Keratinocyte (primary cell): ENCODE results near the gene GRAMD2B. TPM values are rescaled to one million over a fixed set of nuclear protein-coding genes. Genes with fewer than 3 reads are reported as not detected.

Experiments
- DNase-seq: peaks from one replicate; pipeline ENCODE4 v3.0.0-alpha.2; 2011; ENCODE audit warnings: low read depth, missing footprints, low spot score
- FAIRE-seq: peaks from 2 replicates; lab custom pipeline; 2011; peaks lifted over from hg19 to GRCh38; lab: Jason Lieb, UNC
- H2AFZ ChIP-seq: 2 replicates; pipeline ENCODE4 v1.6.0; 2012; ENCODE audit warnings: low read length, control low read depth, inconsistent platforms; ENCODE audit not compliant: control insufficient read depth
- H3K27ac ChIP-seq: 2 replicates; pipeline ENCODE4 v1.5.1; 2011; ENCODE audit warnings: low read length; ENCODE audit not compliant: control insufficient read depth, insufficient read depth
- H3K27me3 ChIP-seq: 3 replicates; pipeline ENCODE4 v1.6.0; 2011; ENCODE audit warnings: low read length; ENCODE audit not compliant: control insufficient read depth, insufficient read depth; ENCODE audit errors: extremely low read depth
- H3K36me3 ChIP-seq, 2 experiments: 2 replicates in 1 of 2; 3 replicates in 1 of 2; pipeline ENCODE4 v1.5.1; 2011; ENCODE audit warnings: low read length in 2 of 2, mild to moderate bottlenecking in 1 of 2; ENCODE audit not compliant: control insufficient read depth in 2 of 2, insufficient read depth in 2 of 2; ENCODE audit errors: extremely low read depth in 1 of 2
- H3K4me1 ChIP-seq: 3 replicates; pipeline ENCODE4 v1.5.1; 2011; ENCODE audit warnings: low read length; ENCODE audit not compliant: control insufficient read depth, insufficient read depth; ENCODE audit errors: extremely low read depth
- H3K4me2 ChIP-seq: 3 replicates; pipeline ENCODE4 v1.6.0; 2011; ENCODE audit warnings: low read depth, low read length; ENCODE audit not compliant: control insufficient read depth, insufficient read depth; ENCODE audit errors: extremely low read depth
- H3K4me3 ChIP-seq, 3 experiments: fragments of 200-600 bp in 1 of 3; sonication (generic) in 1 of 3; 2 replicates in 2 of 3; 3 replicates in 1 of 3; pipeline ENCODE4 v1.5.1; 2011 to 2016; ENCODE audit warnings: low read length in 3 of 3, mild to moderate bottlenecking in 3 of 3, control low read depth in 2 of 3, inconsistent platforms in 1 of 3, low read depth in 1 of 3, mixed read lengths in 1 of 3, mixed run types in 1 of 3, moderate library complexity in 1 of 3; ENCODE audit not compliant: control insufficient read depth in 2 of 3, insufficient read depth in 2 of 3; ENCODE audit errors: extremely low read depth in 1 of 3
- H3K79me2 ChIP-seq: 2 replicates; pipeline ENCODE4 v1.6.0; 2012; ENCODE audit warnings: low read length; ENCODE audit not compliant: control insufficient read depth, insufficient read depth
- H3K9ac ChIP-seq: 3 replicates; pipeline ENCODE4 v1.6.0; 2011; ENCODE audit warnings: low read length; ENCODE audit not compliant: control insufficient read depth, insufficient read depth; ENCODE audit errors: extremely low read depth
- H3K9me1 ChIP-seq: 3 replicates; pipeline ENCODE4 v1.6.0; 2011; ENCODE audit warnings: low read length; ENCODE audit not compliant: control insufficient read depth, insufficient read depth; ENCODE audit errors: extremely low read depth
- H3K9me3 ChIP-seq: 2 replicates; pipeline ENCODE4 v1.5.1; 2012; ENCODE audit warnings: low read depth, low read length; ENCODE audit not compliant: control insufficient read depth
- H4K20me1 ChIP-seq: 3 replicates; pipeline ENCODE4 v1.6.0; 2011; ENCODE audit warnings: low read length; ENCODE audit not compliant: control insufficient read depth, insufficient read depth; ENCODE audit errors: extremely low read depth
- EZH2 ChIP-seq: IDR thresholded peaks from one replicate; pipeline ENCODE4 v1.6.1; 2012; ENCODE audit warnings: inconsistent platforms, mild to moderate bottlenecking, low read length, moderate library complexity
- dilution Hi-C: fragments of 300-500 bp; cut with MboI; formaldehyde crosslinking; loops from one replicate; pipeline ENCODE4 v1.7.0; 2020; ENCODE audit warnings: low sequenced_read_pairs; ENCODE audit not compliant: extremely low pct_ligation_motif_present
- polyA minus RNA-seq, 3 experiments: library from RNA; depleted of rRNA, polyadenylated mRNA; stranded (reverse); fragments of >200 nt; gene quantifications; 1 replicate in 1 of 3; 2 replicates in 1 of 3; 3 replicates in 1 of 3; pipeline ENCODE4 v1.2.3, GENCODE V29; 2011
- polyA plus RNA-seq, 5 experiments: library from polyadenylated mRNA; depleted of rRNA in 3 of 5; stranded (reverse) in 3 of 5; stranded (forward) in 1 of 5; unstranded in 1 of 5; fragments of >200 nt; gene quantifications; 1 replicate in 1 of 5; 2 replicates in 3 of 5; 3 replicates in 1 of 5; pipeline versions ENCODE4 v1.2.1 to v1.2.3, GENCODE V29; 2011 to 2012; ENCODE audit warnings: missing spikeins in 2 of 5, low read depth in 1 of 5, low replicate concordance in 1 of 5
- TF ChIP-seq, protein P1 (sequence below), 3 experiments: IDR thresholded peaks in 1 of 3; conservative IDR thresholded peaks in 1 of 3; optimal IDR thresholded peaks in 1 of 3; 2 replicates in 2 of 3; 3 replicates in 1 of 3; pipeline versions ENCODE3 to v1.5.1; 2011; ENCODE audit warnings: low read length in 3 of 3, mild to moderate bottlenecking in 3 of 3, moderate library complexity in 2 of 3, control low read depth in 1 of 3, inconsistent platforms in 1 of 3; ENCODE audit not compliant: insufficient read depth in 2 of 3; ENCODE audit errors: extremely low read depth in 1 of 3

Gene GRAMD2B, protein sequence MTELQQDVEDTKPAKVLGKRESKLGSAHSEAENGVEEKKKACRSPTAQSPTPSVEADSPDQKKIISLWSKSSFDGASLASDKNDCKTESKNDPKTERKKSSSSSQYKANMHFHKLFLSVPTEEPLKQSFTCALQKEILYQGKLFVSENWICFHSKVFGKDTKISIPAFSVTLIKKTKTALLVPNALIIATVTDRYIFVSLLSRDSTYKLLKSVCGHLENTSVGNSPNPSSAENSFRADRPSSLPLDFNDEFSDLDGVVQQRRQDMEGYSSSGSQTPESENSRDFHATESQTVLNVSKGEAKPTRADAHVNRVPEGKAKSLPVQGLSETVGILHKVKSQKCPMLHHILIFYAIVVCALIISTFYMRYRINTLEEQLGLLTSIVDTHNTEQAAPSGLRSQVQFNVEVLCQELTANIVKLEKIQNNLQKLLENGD
- 37.6 to 45.9 TPM (median 42.9 TPM) in 3 replicates for polyA plus RNA-seq
- 62.9 TPM for polyA plus RNA-seq (2011; ENCODE audit: low read depth)
- 32.0 and 46.3 TPM in 2 replicates for polyA plus RNA-seq (2011; cell fraction: cytosol; rRNA removed)
- polyA plus RNA-seq (2011; cell fraction: nucleus; rRNA removed): 38.5 and 43.3 TPM in 2 replicates
- 25.5 and 51.0 TPM in 2 replicates for polyA plus RNA-seq (2012; ENCODE audit: low replicate concordance)
- polyA minus RNA-seq: 6.6 to 20.9 TPM (median 16.2 TPM) in 3 replicates
- 22.4 TPM for polyA minus RNA-seq (2011; cell fraction: cytosol; rRNA and poly(A)+ RNA removed)
- polyA minus RNA-seq (2011; cell fraction: nucleus; rRNA and poly(A)+ RNA removed): 14.1 and 36.8 TPM in 2 replicates

DNA sequence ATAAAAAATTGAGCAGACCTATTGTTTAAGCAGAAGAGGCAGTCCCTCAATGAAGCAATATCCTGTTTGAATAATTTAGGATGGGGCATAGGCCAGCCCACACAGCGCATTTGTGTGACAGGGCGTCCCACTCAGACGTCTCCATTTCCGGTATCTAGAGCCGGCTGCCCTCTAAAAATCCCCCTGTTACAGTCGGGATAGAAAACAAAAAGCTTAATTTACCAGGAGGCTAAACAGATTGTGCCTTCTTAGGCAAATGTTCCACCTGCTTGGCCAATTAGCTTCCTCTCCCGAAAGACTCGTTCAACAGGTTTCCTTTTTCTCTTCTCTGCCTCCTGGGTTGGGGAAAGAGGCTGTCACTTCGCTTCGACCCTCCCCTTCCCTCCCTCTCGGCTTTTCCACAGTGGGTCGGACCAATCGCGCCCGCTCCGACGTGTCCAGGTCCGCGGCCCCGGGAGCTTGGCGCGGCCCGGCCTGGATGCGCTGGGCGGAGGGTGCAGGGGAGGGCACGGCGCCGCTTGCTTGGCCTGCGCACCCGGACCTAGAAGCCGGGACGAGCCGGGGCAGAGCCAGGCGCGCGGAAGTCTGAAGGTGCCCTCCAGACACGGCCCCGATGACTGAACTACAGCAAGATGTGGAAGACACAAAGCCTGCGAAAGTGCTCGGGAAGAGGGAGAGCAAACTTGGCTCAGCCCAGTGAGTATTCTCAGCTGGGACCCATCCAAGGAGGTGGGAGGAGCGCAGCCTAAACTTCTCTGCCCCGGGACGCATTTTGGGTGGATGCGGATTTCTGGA is at the start of gene GRAMD2B:
TSS of gene GRAMD2B (plus strand) at position 416 of the 795 bp plus-strand sequence. CDS start at position 614, 198 bp downstream.
- H3K9me3 ChIP-seq: no peaks in the 10 kb centered on the region
- no peak for DNase-seq
- no peaks in the 10 kb centered on the region for H3K27me3 ChIP-seq
- peak within 1 kb of the TSS; percentile 89 for H3K9ac ChIP-seq
- H3K9me1 ChIP-seq: no peaks in the 10 kb centered on the region
- peaks cover 0 to 1% of the 10 kb centered on the region in 2 experiments for H3K36me3 ChIP-seq
- H2AFZ ChIP-seq: peak within 1 kb of the TSS; percentile 58
- peaks cover 41% of the 10 kb centered on the region for H3K79me2 ChIP-seq
- H3K4me3 ChIP-seq: peak within 1 kb of the TSS; percentile 62 to 93 (median 77)
- peaks cover 15% of the 10 kb centered on the region for H3K4me1 ChIP-seq
- no peaks in the 10 kb centered on the region for H4K20me1 ChIP-seq
- peak within 1 kb of the TSS; percentile 90 for H3K4me2 ChIP-seq
- TF ChIP-seq EZH2: no peak
- TF ChIP-seq, protein P1, sequence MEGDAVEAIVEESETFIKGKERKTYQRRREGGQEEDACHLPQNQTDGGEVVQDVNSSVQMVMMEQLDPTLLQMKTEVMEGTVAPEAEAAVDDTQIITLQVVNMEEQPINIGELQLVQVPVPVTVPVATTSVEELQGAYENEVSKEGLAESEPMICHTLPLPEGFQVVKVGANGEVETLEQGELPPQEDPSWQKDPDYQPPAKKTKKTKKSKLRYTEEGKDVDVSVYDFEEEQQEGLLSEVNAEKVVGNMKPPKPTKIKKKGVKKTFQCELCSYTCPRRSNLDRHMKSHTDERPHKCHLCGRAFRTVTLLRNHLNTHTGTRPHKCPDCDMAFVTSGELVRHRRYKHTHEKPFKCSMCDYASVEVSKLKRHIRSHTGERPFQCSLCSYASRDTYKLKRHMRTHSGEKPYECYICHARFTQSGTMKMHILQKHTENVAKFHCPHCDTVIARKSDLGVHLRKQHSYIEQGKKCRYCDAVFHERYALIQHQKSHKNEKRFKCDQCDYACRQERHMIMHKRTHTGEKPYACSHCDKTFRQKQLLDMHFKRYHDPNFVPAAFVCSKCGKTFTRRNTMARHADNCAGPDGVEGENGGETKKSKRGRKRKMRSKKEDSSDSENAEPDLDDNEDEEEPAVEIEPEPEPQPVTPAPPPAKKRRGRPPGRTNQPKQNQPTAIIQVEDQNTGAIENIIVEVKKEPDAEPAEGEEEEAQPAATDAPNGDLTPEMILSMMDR (optimal IDR thresholded peaks at IDR 0.05 in 1 of 3, IDR thresholded peaks at IDR 0.05 in 1 of 3, conservative IDR thresholded peaks at IDR 0.05 in 1 of 3; ENCODE audit: extremely low read depth in 1 of 3, insufficient read depth in 2 of 3, low read length in 3 of 3): no peak
- peak; percentile 85 for FAIRE-seq
- dilution Hi-C loops: no loop called here
- H3K27ac ChIP-seq: peak within 1 kb of the TSS; percentile 91

DNA sequence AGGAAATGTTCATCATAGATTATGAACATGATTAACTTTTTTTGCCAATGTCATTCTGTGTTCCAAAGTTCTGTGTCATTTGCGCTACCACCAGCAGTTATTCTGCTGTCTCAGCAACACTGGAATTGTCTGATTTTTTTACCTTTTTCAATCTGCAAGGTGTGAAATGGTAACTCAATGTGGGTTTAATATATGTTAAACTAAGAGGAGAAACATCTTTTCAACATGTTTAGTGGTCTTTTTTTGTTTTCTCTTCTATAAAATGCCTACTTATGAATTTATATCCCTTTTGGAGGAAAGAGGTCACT is 49.1 kb upstream of the GRAMD2B start:
- no peak for FAIRE-seq

More for the DNA sequence above, 49.1 kb upstream of the GRAMD2B start:
- Histone ChIP-seq H3K79me2 (no peaks in the 10 kb centered on the region), H4K20me1 (no peaks in the 10 kb centered on the region), H3K4me3 (no peak overlapping the region), H3K4me1 (peaks cover 15% of the 10 kb centered on the region), H2AFZ (no peak overlapping the region), H3K9me3 (no peaks in the 10 kb centered on the region), H3K27me3 (no peaks in the 10 kb centered on the region), H3K9ac (no peak overlapping the region), H3K27ac (no peak overlapping the region), H3K4me2 (no peak overlapping the region), H3K9me1 (no peaks in the 10 kb centered on the region), H3K36me3 (no peaks in the 10 kb centered on the region)
- dilution Hi-C loops: no loop called here
- no peak for TF ChIP-seq EZH2
- TF ChIP-seq, protein P1 (optimal IDR thresholded peaks at IDR 0.05 in 1 of 3, IDR thresholded peaks at IDR 0.05 in 1 of 3, conservative IDR thresholded peaks at IDR 0.05 in 1 of 3; ENCODE audit: extremely low read depth in 1 of 3, insufficient read depth in 2 of 3, low read length in 3 of 3): no peak
- no peak for DNase-seq
